ENCODE measurements around the gene KRT82. TPM values are rescaled to one million over a fixed set of nuclear protein-coding genes. Genes with fewer than 3 reads are reported as not detected.

The KRT82 gene
- total RNA-seq, 3 donors from 2014 or later, result not detected

- no peak overlapping the region for H3K27ac ChIP-seq
- no peaks in the 10 kb centered on the region for H3K4me1 ChIP-seq
- no peaks in the 10 kb centered on the region for H3K9me3 ChIP-seq
- TF ChIP-seq POLR2A (IDR thresholded peaks at IDR 0.05) (no peak), CTCF (IDR thresholded peaks at IDR 0.05) (no peak), POLR2AphosphoS5 (IDR thresholded peaks at IDR 0.05) (no peak)
- H3K4me3 ChIP-seq, result no peak overlapping the region
- intact Hi-C loops (cut with DNase I; ENCODE audit: low total_unique reads), result no loop called here
- H3K27me3 ChIP-seq, result no peaks in the 10 kb centered on the region
- no peak for DNase-seq (ENCODE audit: low spot score in 2 of 2)
- no peaks in the 10 kb centered on the region for H3K36me3 ChIP-seq
Observed at GRCh38 chr12:52427083-52427482, 20.9 kb upstream of the KRT82 start.

GRCh38 chr12:52426034-52426433 is 19.9 kb upstream of the KRT82 start:
- Histone ChIP-seq H3K36me3 (no peaks in the 10 kb centered on the region), H3K9me3 (no peaks in the 10 kb centered on the region), H3K27ac (no peak overlapping the region), H3K27me3 (peaks cover 0 to 3% of the 10 kb centered on the region in 2 donors), H3K4me1 (no peaks in the 10 kb centered on the region), H3K4me3 (no peak overlapping the region)
- DNase-seq (ENCODE audit: low spot score in 2 of 2), result no peak
- TF ChIP-seq POLR2AphosphoS5 (IDR thresholded peaks at IDR 0.05) (no peak), CTCF (IDR thresholded peaks at IDR 0.05) (no peak), POLR2A (IDR thresholded peaks at IDR 0.05) (no peak)
- intact Hi-C loops (cut with DNase I; ENCODE audit: low total_unique reads), result no loop called here

- H3K9me3 ChIP-seq, result no peaks in the 10 kb centered on the region
- DNase-seq (ENCODE audit: low spot score in 2 of 2), result no peak
- H3K4me1 ChIP-seq, result no peaks in the 10 kb centered on the region
- H3K4me3 ChIP-seq, result no peak overlapping the region
- no peak overlapping the region for H3K27ac ChIP-seq
- peaks cover 0 to 3% of the 10 kb centered on the region in 2 donors for H3K27me3 ChIP-seq
- TF ChIP-seq CTCF (IDR thresholded peaks at IDR 0.05) (no peak), POLR2A (IDR thresholded peaks at IDR 0.05) (no peak), POLR2AphosphoS5 (IDR thresholded peaks at IDR 0.05) (no peak)
- no peaks in the 10 kb centered on the region for H3K36me3 ChIP-seq
- intact Hi-C loops (cut with DNase I; ENCODE audit: low total_unique reads), result no loop called here
Observed at GRCh38 chr12:52425466-52425865, 19.3 kb upstream of the KRT82 start.

GRCh38 chr12:52423661-52424500 is 17.7 kb upstream of the KRT82 start:
- peaks cover 0 to 3% of the 10 kb centered on the region in 2 donors for H3K27me3 ChIP-seq
- DNase-seq (ENCODE audit: low spot score in 2 of 2), result no peak
- TF ChIP-seq CTCF (IDR thresholded peaks at IDR 0.05), result no peak
- no peak for TF ChIP-seq POLR2AphosphoS5 (IDR thresholded peaks at IDR 0.05)
- no peak for TF ChIP-seq POLR2A (IDR thresholded peaks at IDR 0.05)
- intact Hi-C loops (cut with DNase I; ENCODE audit: low total_unique reads), result no loop called here
- H3K4me3 ChIP-seq, result no peak overlapping the region
- H3K36me3 ChIP-seq, result no peaks in the 10 kb centered on the region
- no peaks in the 10 kb centered on the region for H3K9me3 ChIP-seq
- no peaks in the 10 kb centered on the region for H3K4me1 ChIP-seq
- H3K27ac ChIP-seq, result peak overlapping the region; percentile 75 to 78

GRCh38 chr12:52423035-52423434 is 16.9 kb upstream of the KRT82 start:
- no peaks in the 10 kb centered on the region for H3K36me3 ChIP-seq
- peak in 1 of 2 donors; percentile 62 for DNase-seq (ENCODE audit: low spot score in 2 of 2)
- H3K27ac ChIP-seq, result peak overlapping the region; percentile 75 to 78
- TF ChIP-seq POLR2A (IDR thresholded peaks at IDR 0.05), result no peak
- H3K27me3 ChIP-seq, result peaks cover 0 to 3% of the 10 kb centered on the region in 2 donors
- H3K4me3 ChIP-seq, result no peak overlapping the region
- H3K4me1 ChIP-seq, result no peaks in the 10 kb centered on the region
- intact Hi-C loops (cut with DNase I; ENCODE audit: low total_unique reads), result no loop called here
- no peaks in the 10 kb centered on the region for H3K9me3 ChIP-seq
